ENCODE results near the gene MAEA.

MAEA gene

GRCh38 chr4:1318046-1318375 is 28.3 kb downstream of the MAEA start:
- Histone ChIP-seq H3K27me3 (ENCODE audit: insufficient read depth, low read depth, severe bottlenecking) (no peaks in the 10 kb centered on the region), H3K27ac (no peak overlapping the region), H3K4me3 (ENCODE audit: low read depth, low read length) (no peak overlapping the region), H3K9me3 (ENCODE audit: severe bottlenecking) (no peaks in the 10 kb centered on the region), H3K36me3 (peaks cover 67% of the 10 kb centered on the region)
- no peak for TF ChIP-seq CTCF (IDR thresholded peaks at IDR 0.05; ENCODE audit: low read depth, low read length)
- no peak for DNase-seq

- no peak overlapping the region for H3K27ac ChIP-seq
- H3K9me3 ChIP-seq (ENCODE audit: severe bottlenecking): no peaks in the 10 kb centered on the region
- TF ChIP-seq CTCF (IDR thresholded peaks at IDR 0.05; ENCODE audit: low read depth, low read length): peak; percentile 70
- peak; percentile 47 for DNase-seq
- no peaks in the 10 kb centered on the region for H3K27me3 ChIP-seq (ENCODE audit: insufficient read depth, low read depth, severe bottlenecking)
- H3K4me3 ChIP-seq (ENCODE audit: low read depth, low read length): no peak overlapping the region
- H3K36me3 ChIP-seq: peaks cover 67% of the 10 kb centered on the region
Observed at GRCh38 chr4:1318488-1319213, 29.0 kb downstream of the MAEA start.

GRCh38 chr4:1321486-1321885 is 31.8 kb downstream of the MAEA start:
- Histone ChIP-seq H3K36me3 (peaks cover 55% of the 10 kb centered on the region), H3K4me3 (ENCODE audit: low read depth, low read length) (no peak overlapping the region), H3K9me3 (ENCODE audit: severe bottlenecking) (no peaks in the 10 kb centered on the region), H3K27ac (no peak overlapping the region), H3K27me3 (ENCODE audit: insufficient read depth, low read depth, severe bottlenecking) (no peaks in the 10 kb centered on the region)
- TF ChIP-seq CTCF (IDR thresholded peaks at IDR 0.05; ENCODE audit: low read depth, low read length): no peak
- DNase-seq: no peak

GRCh38 chr4:1321946-1322650 is 32.4 kb downstream of the MAEA start:
- no peak for DNase-seq
- Histone ChIP-seq H3K36me3 (peaks cover 54% of the 10 kb centered on the region), H3K9me3 (ENCODE audit: severe bottlenecking) (no peaks in the 10 kb centered on the region), H3K27me3 (ENCODE audit: insufficient read depth, low read depth, severe bottlenecking) (no peaks in the 10 kb centered on the region), H3K4me3 (ENCODE audit: low read depth, low read length) (no peak overlapping the region), H3K27ac (no peak overlapping the region)
- TF ChIP-seq CTCF (IDR thresholded peaks at IDR 0.05; ENCODE audit: low read depth, low read length): no peak

- no peak for TF ChIP-seq CTCF (IDR thresholded peaks at IDR 0.05; ENCODE audit: low read depth, low read length)
- DNase-seq: no peak
- H3K36me3 ChIP-seq: peaks cover 55% of the 10 kb centered on the region
- H3K9me3 ChIP-seq (ENCODE audit: severe bottlenecking): no peaks in the 10 kb centered on the region
- no peak overlapping the region for H3K4me3 ChIP-seq (ENCODE audit: low read depth, low read length)
- H3K27ac ChIP-seq: no peak overlapping the region
- no peaks in the 10 kb centered on the region for H3K27me3 ChIP-seq (ENCODE audit: insufficient read depth, low read depth, severe bottlenecking)
Observed at GRCh38 chr4:1323280-1323634, 33.6 kb downstream of the MAEA start.

Measured in WERI-Rb-1 (cell line).